HG02885 (cell line): ENCODE results near the gene PCDH9.
A peak's percentile ranks its signal among the peaks of the same experiment; 100 is the strongest.

Experiments used
- ATAC-seq: cut with Tn5 transposase; IDR thresholded peaks from one replicate; pipeline ENCODE4 v1.9.1; 2021; ENCODE audit warnings: mild to moderate bottlenecking; ENCODE audit not compliant: unreplicated experiment, poor library complexity

PCDH9 gene, protein sequence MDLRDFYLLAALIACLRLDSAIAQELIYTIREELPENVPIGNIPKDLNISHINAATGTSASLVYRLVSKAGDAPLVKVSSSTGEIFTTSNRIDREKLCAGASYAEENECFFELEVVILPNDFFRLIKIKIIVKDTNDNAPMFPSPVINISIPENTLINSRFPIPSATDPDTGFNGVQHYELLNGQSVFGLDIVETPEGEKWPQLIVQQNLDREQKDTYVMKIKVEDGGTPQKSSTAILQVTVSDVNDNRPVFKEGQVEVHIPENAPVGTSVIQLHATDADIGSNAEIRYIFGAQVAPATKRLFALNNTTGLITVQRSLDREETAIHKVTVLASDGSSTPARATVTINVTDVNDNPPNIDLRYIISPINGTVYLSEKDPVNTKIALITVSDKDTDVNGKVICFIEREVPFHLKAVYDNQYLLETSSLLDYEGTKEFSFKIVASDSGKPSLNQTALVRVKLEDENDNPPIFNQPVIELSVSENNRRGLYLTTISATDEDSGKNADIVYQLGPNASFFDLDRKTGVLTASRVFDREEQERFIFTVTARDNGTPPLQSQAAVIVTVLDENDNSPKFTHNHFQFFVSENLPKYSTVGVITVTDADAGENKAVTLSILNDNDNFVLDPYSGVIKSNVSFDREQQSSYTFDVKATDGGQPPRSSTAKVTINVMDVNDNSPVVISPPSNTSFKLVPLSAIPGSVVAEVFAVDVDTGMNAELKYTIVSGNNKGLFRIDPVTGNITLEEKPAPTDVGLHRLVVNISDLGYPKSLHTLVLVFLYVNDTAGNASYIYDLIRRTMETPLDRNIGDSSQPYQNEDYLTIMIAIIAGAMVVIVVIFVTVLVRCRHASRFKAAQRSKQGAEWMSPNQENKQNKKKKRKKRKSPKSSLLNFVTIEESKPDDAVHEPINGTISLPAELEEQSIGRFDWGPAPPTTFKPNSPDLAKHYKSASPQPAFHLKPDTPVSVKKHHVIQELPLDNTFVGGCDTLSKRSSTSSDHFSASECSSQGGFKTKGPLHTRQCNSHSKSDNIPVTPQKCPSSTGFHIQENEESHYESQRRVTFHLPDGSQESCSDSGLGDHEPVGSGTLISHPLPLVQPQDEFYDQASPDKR (N-terminal part only)

DNA sequence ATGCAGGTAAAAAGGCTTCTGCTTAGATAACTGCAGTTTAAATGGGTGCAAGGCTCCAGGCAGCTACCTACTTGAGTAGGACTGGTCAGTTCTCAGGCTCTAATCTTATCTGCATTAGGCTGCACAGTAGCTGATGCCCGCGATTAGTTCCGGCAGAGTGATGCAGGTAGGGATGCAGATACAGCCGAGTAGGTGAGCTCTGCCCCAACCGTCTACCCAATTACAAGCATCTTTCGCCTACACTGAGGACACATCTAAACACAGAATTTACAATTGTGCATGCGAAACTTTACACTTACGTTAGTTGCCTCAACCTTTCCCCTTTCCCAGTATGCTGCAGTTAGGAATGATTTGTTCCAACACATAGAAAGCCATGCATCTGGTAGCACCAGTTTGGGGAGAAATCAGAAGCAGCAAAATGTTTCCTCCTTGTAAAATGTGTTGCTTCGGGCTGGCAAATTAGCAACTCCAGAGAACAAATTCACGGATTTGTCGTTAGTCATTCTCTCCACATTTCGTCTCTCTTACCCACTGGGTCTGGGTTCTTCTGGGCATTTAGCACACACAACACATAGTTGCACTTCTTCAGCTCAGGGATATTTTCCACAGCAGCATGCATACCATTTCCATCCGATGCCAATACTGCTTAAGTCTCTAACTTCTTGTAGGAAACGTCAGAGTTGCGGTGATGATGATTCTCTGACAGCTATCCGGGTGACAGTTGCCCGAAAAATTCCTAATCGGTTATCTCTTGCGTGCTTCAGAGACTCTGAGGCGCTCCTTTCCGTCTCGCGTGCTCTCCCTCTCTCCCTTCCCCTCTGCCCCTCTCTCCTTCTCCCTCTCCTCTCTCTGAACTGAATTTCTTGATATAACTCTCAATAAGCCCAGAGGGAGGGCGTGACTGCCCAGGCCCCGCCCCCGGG, at the start of gene PCDH9:
TSS of gene PCDH9 (minus strand) at position 856 of the 923 bp plus-strand sequence. CDS start 1,896 bp downstream, outside the sequence.
- no peak for ATAC-seq

DNA sequence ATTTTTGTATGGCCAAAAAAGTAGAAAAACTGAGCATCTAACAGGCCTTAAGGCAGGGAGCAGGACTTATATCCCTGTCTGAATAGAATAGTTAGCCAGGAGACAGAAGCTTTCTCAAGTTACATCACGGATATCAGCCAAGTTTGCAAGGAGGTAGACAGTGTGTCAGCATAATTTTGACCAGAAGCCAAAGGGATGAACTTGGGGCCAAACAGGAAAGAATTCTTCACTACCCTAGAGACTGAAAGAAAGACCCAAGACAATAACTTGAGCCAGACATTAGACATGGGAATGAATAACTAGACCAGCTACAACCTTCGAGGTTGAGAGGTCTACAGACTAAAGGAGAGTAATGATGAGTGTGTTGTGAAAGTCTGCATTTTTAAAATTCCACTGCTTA, 48.1 kb upstream of the PCDH9 start:
- no peak for ATAC-seq

DNA sequence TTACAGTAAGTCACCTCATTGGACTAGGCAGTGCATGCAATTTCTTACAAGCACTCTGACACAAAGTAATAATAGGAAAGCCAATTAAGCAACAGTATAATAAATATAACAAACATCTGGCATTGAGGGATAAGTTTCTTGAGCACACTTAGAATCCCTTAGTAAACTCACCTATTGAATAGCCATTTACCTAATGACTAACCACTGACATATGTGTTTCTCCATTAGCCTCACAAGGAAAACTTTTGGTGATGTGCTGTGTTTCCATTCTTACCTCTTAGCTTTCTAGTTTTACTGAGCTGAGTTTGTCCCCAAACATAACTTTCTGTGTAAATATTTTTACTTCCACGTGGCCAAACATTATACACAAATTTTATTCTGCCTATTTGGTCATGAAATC, 47.4 kb upstream of the PCDH9 start:
- no peak for ATAC-seq

DNA sequence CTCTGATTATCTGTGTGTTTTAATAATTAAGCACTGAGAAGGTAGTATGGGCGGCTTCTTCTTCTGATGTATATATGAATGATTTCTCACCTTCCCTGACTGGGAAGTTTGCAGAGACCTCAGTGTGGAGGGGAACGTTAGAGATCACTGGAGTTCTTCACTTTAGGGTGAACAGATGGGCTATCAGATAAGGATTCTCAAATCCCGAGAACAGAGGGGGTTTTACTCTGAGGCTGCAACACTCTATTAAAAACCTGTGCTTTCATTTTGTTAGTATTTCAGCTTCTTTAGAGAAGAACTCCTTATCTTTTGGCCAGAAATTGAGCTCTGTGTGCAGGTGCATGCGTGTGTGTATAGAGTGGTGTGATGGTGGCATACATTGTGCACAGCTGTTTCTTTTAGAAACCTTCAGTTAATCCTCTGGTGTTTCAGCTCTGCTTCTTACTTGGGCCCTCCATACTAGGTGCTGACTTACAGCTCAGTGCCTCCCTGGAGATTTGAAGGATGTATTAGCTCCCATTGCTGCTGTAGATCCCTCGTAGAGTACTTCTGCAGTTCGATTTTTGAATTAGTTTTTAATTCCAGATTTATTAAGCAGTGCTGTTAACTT, 45.3 kb upstream of the PCDH9 start:
- ATAC-seq = no peak

DNA sequence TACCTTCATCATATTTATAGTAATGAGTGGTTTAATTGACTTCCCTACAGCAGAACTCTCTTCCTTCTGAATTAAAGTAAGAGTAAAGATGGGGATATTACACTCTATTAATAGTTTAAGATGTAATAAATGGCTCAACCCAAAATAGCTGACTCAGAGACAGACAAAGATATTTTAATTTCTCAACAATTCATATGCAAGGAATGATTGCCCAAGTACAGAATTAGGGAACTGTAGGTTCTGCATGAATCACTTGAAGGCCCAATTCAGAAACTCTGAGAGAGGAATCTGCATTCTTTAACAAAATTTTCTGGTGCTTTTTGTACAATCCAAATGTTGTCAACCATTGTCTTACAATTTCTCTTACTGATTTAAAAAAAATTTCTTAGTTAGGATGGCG, 42.9 kb upstream of the PCDH9 start:
- no peak for ATAC-seq

DNA sequence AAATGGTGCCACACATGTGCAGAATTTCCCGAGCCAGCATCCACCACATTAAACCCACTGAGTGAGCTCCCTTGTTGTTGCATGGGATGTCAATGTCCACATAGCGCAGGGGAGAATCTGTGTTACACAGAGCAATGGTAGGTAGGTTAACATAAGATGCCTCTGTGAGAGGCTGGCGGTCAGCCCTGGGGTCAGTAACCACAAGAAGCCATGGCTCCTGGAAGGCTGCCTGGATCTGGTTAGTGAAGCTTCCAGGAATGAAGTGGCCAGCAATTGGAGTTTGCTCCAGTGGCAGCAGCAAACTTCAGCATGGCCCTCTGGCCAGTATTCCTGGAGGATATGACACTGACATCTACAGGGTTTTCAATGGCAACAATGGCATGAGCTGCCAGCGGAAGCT, 37.0 kb upstream of the PCDH9 start:
- no peak for ATAC-seq

DNA sequence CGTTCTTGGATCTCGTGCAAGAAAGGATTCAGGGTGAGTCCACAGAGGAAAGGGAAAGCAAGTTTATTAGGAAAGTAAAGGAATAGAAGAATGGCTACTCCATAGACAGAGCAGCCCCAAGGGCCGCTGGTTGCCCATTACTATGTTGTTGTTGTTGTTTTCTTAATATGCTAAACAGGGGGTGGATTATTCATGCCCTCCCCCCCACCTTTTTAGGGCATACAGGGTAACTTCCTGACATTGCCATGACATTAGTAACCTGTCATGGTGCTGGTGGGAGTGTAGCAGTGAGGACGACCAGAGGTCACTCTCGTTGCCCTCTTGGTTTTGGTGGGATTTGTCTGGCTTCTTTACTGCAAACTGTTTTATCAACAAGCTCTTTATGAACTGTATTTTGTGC, 29.1 kb upstream of the PCDH9 start:
- no peak for ATAC-seq

DNA sequence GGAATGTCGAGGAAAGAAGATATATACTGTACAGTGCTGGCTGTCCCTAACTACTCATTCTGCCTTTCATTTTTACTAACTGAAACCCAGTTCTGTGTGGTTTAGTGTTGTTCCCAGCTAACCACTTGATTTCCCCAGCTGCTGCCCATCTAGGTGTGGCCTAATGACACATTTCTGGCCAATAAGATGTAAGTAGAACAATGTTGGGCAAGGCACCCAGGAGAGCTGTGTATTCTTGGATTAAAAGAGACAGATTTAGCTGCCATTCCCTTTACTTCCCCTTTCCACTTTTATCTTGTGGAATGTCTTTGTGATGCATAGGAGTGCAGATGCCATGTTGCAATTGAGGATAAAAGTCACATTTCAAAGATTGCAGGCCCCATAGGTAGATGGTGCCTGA, 28.3 kb upstream of the PCDH9 start:
- ATAC-seq = no peak

DNA sequence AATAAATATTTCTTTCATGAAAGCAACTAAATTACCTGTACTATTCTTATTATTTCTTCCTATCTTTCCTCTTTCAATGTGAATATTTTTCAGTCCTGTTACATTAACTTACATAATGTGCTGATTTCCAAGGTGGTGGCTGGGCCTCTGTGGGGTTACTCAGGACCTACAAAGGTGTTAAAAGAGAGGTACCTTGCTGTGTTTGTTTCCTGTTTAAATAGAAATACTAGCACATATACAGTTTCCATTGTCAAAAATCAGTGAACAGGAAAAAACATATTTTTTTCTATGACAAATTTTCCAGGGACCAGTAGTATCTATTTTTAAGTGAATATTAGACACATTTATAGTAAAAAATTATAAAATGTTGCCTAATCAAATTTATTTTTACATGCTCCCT, 8.7 kb upstream of the PCDH9 start:
- ATAC-seq = no peak

DNA sequence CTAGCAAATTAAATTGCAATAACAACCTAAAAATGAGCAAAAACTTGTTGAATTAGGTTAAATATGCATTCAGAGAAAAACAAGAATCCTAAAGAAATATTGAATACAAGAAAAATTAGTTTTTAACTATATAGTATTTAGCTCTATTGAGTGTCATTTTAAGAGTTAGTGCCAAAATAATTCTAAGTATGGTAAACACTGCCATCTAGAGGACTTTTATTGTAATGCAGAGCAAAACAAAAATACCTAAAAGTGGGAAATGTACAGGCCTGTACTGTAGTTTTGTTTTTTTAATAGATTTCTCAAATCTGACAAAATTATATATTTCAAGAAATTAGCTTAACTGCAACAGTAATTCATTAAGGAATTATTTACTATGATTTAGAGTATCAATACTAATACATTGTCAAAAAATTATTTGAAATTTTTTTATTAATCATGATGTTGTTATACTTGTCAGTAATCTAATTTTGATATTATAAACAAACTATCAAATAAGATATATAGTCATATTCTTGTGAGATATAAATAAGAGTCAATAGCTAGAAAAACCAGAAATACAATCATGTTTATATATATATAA, 8.2 kb upstream of the PCDH9 start:
- peak; percentile 88 for ATAC-seq

DNA sequence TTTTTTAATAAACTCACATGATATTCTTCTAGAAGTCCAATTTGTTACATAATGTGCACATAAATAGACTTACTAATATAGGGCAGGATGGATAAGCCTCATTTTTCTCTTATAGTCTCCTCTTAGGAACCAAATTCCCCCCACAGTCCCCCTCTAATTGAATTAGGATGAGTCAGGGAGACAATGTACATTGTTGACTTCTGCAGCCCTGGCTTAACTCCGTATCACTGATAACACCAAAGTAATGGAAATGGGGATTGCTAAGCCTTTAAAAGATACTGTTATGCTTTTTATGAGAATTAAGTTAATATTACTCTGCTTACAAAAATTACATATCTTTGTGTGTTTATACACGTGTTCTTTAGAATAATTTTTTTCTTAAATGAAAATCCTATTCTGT, 5.1 kb upstream of the PCDH9 start:
- no peak for ATAC-seq

DNA sequence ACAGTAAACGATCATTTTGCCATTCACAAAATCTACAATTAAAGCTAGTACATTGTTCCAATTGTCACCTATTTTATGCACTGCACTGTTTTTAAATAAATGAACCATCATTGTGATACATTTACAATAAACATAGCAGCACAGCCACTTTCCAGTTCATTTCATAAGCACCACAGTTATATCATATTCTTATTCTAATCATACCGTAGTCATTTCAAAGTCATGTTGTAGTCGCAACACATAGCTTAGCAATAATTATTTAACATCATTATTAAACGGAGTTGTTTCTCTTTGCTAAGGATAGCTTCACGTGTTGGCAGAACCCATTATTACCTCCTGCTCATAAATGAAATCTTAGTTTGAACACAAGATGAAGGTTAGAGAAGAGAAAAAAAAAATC, 2.2 kb upstream of the PCDH9 start:
- no peak for ATAC-seq

DNA sequence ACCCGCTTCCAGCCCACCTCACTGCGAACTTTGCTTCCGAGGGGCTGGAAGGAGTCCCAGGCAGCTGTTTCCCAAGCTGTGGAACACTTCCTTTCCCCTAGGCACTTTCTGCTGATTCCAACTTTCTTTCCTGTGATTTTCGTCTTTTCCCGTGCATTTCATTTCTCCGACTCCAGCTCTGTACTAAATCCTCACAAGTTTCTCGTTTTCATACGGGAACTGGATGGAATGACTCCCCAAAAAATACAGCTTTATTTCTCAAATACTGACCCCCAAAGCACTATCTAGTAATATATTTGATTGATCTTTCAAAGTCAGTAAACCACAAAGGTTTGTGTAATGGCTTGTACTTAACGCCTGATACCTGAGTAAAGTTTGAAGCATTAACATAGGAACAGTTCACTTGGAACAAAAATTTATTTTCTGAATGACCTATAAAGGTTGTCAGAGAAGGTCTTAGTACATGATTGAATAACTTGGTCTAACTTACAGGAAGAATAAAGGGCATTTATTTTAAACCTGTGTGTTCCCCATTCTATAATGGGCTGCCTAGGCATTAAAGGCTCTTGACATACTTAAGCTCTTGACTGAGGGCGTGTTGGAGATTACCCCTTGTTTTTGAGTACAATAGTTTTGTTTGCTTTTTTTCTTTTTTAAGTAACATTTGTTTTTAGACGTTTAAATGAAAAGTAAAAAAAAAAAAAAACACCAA, 1.3 kb upstream of the PCDH9 start:
- no peak for ATAC-seq

DNA sequence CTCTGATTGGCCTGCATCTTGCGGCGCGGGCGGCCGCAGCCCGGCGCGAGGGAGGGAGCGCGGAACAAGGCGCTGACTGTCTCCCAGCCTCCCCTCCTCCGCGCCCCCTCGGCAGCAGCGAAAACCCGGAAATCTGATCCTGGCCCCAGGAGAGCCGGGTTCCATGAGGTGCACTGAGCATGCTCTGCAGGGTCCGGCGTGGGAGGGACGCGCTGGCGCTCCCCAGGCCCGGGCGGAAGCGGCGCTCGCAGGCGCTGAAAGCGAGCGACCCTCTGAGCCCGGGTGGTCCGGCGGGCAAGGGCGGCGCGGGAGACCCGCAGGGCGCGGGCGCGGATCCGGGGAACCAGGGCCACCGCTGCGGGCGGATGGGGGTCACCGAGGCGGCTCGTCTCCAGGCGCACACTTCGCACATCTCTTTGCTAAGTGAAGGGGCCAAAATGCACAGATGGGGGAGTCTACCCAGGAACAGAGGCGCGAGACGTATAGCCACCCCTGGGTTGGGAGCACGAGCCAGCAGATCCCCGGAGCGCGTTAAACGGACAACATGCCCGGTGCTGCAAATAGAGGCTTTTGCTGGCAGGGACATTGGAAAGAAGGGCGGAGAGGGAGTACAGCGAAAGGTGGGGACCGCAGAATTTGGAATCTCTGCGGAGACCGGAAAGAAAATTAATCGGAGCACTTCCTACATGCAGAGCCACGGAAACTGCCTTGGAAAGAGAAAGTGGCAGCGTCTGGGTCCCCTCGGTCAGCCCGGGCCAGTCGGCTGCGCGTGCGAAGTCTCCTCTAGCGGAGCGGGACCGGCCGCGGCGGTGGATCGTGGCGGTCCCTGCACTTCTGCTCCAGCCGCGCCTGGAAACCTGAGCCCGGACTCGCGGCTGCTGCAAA, 510 bp upstream of the PCDH9 start:
- ATAC-seq = peak; percentile 98

DNA sequence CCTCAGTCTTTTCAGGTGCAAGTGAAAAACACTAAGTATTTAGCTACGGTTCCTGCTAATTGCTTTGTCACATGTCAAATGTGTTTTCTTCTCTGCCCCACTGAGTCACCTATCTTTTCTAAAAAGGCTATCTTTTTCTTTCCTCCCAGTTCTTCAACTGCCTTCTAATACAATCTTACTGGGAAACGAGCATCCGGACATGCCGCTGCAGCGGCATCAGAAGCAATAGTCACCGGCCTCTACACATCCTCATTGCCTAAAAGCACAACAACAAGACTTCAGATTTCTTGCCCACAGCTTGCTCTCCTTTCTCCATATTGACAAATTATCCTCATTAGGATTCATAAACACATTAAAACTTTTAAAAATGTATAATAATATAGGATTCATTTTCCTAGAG, 1.2 kb downstream of the PCDH9 start:
- ATAC-seq = no peak

DNA sequence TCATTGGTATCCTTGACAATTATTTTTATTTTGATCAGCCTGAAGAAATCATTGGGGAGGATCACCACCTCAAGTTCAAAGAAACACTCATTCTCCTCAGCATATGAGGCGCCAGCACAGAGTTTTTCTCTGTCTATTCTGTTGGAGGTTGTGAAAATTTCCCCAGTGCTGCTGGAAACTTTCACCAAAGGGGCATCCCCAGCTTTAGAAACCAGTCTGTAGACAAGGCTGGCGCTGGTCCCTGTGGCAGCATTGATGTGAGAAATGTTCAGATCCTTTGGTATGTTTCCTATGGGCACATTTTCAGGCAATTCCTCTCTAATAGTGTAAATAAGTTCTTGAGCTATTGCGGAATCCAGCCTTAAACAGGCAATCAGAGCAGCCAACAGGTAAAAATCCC, 2.1 kb downstream of the PCDH9 start:
- no peak for ATAC-seq

DNA sequence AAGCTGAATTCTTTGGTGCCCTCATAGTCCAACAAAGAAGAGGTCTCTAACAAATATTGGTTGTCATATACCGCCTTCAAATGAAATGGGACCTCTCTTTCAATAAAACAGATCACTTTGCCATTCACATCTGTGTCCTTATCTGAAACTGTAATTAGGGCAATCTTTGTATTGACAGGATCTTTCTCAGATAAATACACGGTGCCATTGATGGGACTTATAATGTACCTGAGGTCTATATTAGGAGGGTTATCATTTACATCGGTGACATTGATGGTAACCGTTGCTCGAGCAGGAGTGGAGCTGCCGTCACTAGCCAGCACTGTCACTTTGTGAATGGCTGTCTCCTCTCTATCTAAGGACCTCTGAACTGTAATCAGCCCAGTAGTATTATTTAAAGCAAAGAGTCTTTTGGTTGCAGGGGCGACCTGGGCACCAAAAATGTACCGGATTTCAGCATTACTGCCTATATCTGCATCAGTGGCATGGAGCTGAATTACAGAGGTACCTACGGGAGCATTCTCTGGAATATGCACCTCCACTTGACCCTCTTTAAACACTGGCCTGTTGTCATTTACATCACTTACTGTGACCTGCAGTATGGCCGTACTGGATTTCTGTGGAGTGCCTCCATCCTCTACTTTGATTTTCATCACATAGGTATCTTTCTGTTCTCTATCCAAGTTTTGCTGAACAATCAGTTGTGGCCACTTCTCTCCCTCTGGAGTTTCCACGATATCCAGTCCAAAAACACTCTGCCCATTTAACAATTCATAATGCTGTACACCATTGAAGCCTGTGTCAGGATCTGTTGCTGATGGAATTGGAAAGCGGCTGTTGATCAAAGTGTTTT, 2.8 kb downstream of the PCDH9 start:
- no peak for ATAC-seq
